ENCODE results near the gene OR5D18.
"Not testable (repeated sequence)": the region's sequence is repeated elsewhere in the genome, so short reads cannot be mapped to it uniquely, and the experiment has no call there.

OR5D18 gene

DNA sequence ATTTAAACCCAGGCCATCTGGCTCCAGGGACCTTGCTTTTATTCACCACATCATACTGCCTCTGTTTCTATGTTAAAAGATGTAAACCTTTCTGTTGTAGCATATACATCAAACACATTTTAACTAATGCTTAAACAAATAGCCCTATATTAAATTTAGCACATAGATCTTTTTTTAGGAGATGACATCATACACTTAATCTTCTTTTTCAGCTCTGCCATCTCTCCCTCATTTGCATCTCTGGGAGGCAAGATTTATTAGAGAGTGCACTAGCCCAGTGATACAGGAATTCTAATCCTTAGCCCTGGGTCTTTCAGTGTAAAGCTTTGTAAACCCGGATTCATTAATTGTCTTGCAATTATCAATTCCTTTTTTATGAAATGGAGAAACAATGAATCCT, 32.7 kb downstream of the OR5D18 start:
- no peaks in the 10 kb centered on the region for H3K36me3 ChIP-seq (ENCODE audit: control insufficient read depth, insufficient read depth, low read length)
- H3K9me3 ChIP-seq (ENCODE audit: control insufficient read depth, insufficient read depth, low read length) = peaks cover 87% of the 10 kb centered on the region
- no peak overlapping the region for H3K4me3 ChIP-seq (ENCODE audit: low read depth, low read length)
- H3K4me1 ChIP-seq (ENCODE audit: control insufficient read depth, insufficient read depth, low read length) = no peaks in the 10 kb centered on the region
- H3K27ac ChIP-seq (ENCODE audit: low read depth, low read length) = no peak overlapping the region
- no peaks in the 10 kb centered on the region for H3K27me3 ChIP-seq (ENCODE audit: control insufficient read depth, insufficient read depth, low read length)
- H3K9ac ChIP-seq (ENCODE audit: low read depth, low read length) = no peak overlapping the region

DNA sequence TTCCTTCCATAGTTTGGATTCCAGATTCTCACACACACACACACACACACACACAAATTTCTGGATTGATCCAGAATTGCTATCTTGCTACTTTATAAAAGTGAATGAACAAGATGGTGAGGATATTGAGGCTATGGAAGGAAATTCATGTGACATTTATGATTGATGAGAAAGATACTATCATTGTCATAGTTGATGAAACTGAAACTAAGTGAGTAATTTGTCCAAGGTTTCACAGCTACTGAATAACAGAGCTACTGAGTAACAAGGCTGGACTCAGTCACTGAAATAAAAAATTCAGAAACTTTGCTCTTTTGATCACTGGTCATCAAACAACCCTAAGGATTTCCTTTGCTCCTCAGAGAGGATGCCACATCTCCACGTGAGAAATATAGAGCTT, 35.3 kb downstream of the OR5D18 start:
- H3K4me3 ChIP-seq (ENCODE audit: low read depth, low read length) = no peak overlapping the region
- H3K9ac ChIP-seq (ENCODE audit: low read depth, low read length) = no peak overlapping the region
- H3K36me3 ChIP-seq (ENCODE audit: control insufficient read depth, insufficient read depth, low read length) = no peaks in the 10 kb centered on the region
- H3K9me3 ChIP-seq (ENCODE audit: control insufficient read depth, insufficient read depth, low read length) = peaks cover 90% of the 10 kb centered on the region
- no peaks in the 10 kb centered on the region for H3K27me3 ChIP-seq (ENCODE audit: control insufficient read depth, insufficient read depth, low read length)
- no peak overlapping the region for H3K27ac ChIP-seq (ENCODE audit: low read depth, low read length)
- no peaks in the 10 kb centered on the region for H3K4me1 ChIP-seq (ENCODE audit: control insufficient read depth, insufficient read depth, low read length)

DNA sequence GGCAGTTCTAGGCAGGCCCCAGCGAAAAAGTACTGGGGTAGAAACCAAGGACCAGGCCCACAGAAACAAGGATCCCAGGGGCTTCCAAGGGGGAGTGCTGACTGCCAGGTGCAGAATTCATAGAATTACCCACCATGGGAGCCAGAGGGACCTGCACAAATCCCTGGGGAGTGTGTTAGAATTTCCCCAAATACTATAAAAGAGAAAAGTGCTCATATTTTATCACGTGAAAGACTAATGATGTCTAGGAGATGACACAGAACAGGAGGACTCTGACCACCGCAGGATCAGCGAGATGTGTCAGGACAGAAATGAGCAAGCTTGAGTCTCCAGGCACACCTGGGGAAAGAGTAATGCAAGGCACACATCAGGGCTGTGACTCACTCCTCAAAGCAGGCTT, 47.9 kb downstream of the OR5D18 start:
- not testable (repeated sequence) for H3K4me1 ChIP-seq (ENCODE audit: control insufficient read depth, insufficient read depth, low read length); H3K4me3 ChIP-seq (ENCODE audit: low read depth, low read length); H3K27ac ChIP-seq (ENCODE audit: low read depth, low read length); H3K9ac ChIP-seq (ENCODE audit: low read depth, low read length); H3K36me3 ChIP-seq (ENCODE audit: control insufficient read depth, insufficient read depth, low read length); H3K27me3 ChIP-seq (ENCODE audit: control insufficient read depth, insufficient read depth, low read length)
- H3K9me3 ChIP-seq (ENCODE audit: control insufficient read depth, insufficient read depth, low read length) = peaks cover 27% of the 10 kb centered on the region; the same call in 1 of the 2 replicates

Data from HUES48 (cell line).